K562 (cell line): ENCODE results near the gene KASH5. TPM values are rescaled to one million over a fixed set of nuclear protein-coding genes. Genes with fewer than 3 reads are reported as not detected.

Experiments
- E2F5 ChIP-seq: sonication (generic); formaldehyde crosslinking; IDR thresholded peaks from 2 replicates; pipeline ENCODE4 v1.8.0; 2022; ENCODE audit warnings: mild to moderate bottlenecking, missing genetic modification reagents
- E2F6 ChIP-seq, 2 experiments: IDR thresholded peaks; 2 replicates each; pipeline ENCODE4 v1.6.1; 2011; ENCODE audit warnings: borderline replicate concordance in 1 of 2, control low read depth in 1 of 2, low read depth in 1 of 2, low read length in 1 of 2, mild to moderate bottlenecking in 1 of 2, mixed read lengths in 1 of 2, moderate library complexity in 1 of 2; ENCODE audit not compliant: insufficient read depth in 1 of 2, insufficient read length in 1 of 2, poor library complexity in 1 of 2, severe bottlenecking in 1 of 2; ENCODE audit errors: extremely low read depth in 1 of 2
- ELF1 ChIP-seq: fragments of 200-800 bp; sonication (Bioruptor generic); IDR thresholded peaks from 2 replicates; pipeline ENCODE4 v1.6.1; 2016; ENCODE audit warnings: missing genetic modification characterization, missing compliant biosample characterization
- KDM5B ChIP-seq: fragments of 200-600 bp; sonication (generic); IDR thresholded peaks from 2 replicates; pipeline ENCODE4 v1.6.1; 2012; ENCODE audit warnings: low read depth, mild to moderate bottlenecking, moderate library complexity, low read length, control low read depth, inconsistent platforms; ENCODE audit not compliant: insufficient replicate concordance
- KLF6 ChIP-seq: fragments of 250-450 bp; sonication (Bioruptor Pico); IDR thresholded peaks from 2 replicates; pipeline ENCODE4 v1.4.0; 2020; ENCODE audit warnings: mild to moderate bottlenecking, moderate library complexity, borderline replicate concordance
- MLLT1 ChIP-seq, 2 experiments: fragments of 450-650 bp; IDR thresholded peaks; 2 replicates each; pipeline ENCODE4 v1.6.1; 2016
- POLR2AphosphoS5 ChIP-seq: IDR thresholded peaks from 2 replicates; pipeline ENCODE4 v1.6.1; 2011; ENCODE audit warnings: mild to moderate bottlenecking, low read depth, low read length, moderate library complexity; ENCODE audit not compliant: control insufficient read depth, insufficient read depth
- POLR2B ChIP-seq: fragments of 450-650 bp; IDR thresholded peaks from 2 replicates; pipeline ENCODE4 v1.6.1; 2018; ENCODE audit warnings: low read depth; ENCODE audit not compliant: partially characterized antibody
- POLR3G ChIP-seq: IDR thresholded peaks from 2 replicates; pipeline ENCODE4 v1.6.1; 2011; ENCODE audit not compliant: insufficient read length, insufficient replicate concordance; ENCODE audit errors: extremely low read depth
- POU5F1 ChIP-seq: fragments of 150-350 bp; IDR thresholded peaks from 2 replicates; pipeline ENCODE4 v1.6.1; 2014; ENCODE audit warnings: borderline replicate concordance, low read length, low read depth, mild to moderate bottlenecking; ENCODE audit not compliant: partially characterized antibody
- RBM22 ChIP-seq: fragments of 200-400 bp; formaldehyde crosslinking; IDR thresholded peaks from 2 replicates; pipeline ENCODE4 v1.6.1; 2018; ENCODE audit warnings: low read length, low read depth; ENCODE audit not compliant: poor library complexity, severe bottlenecking
- SMAD2 ChIP-seq: fragments of 150-350 bp; IDR thresholded peaks from 2 replicates; pipeline ENCODE4 v1.6.1; 2014; ENCODE audit warnings: low read depth, mild to moderate bottlenecking, low read length
- SP2 ChIP-seq: IDR thresholded peaks from 2 replicates; pipeline ENCODE4 v1.6.1; 2011; ENCODE audit warnings: mild to moderate bottlenecking, low read depth, low read length, moderate library complexity; ENCODE audit not compliant: poor library complexity, severe bottlenecking; ENCODE audit errors: extremely low read depth
- STAT6 ChIP-seq: sonication (generic); formaldehyde crosslinking; IDR thresholded peaks from 2 replicates; pipeline ENCODE4 v1.8.1; 2023; ENCODE audit warnings: mild to moderate bottlenecking, missing genetic modification reagents
- ZBTB8A ChIP-seq: fragments of 450-650 bp; IDR thresholded peaks from 2 replicates; pipeline ENCODE4 v1.6.1; 2018; ENCODE audit warnings: mild to moderate bottlenecking, moderate library complexity; ENCODE audit not compliant: partially characterized antibody
- ZNF146 ChIP-seq: IDR thresholded peaks from one replicate; pipeline ENCODE4 v1.6.1; 2018; ENCODE audit warnings: missing compliant biosample characterization; ENCODE audit not compliant: unreplicated experiment
- polyA plus RNA-seq, 8 experiments: library from polyadenylated mRNA; depleted of rRNA in 4 of 8; stranded (reverse) in 5 of 8; unstranded in 3 of 8; fragments of >200 nt; fragmentation: Nextera tagmentation in 2 of 8; fragmentation: Illumina TruSeq in 1 of 8; extraction: Ambion mirVana in 2 of 8; extraction: Trizol in 1 of 8; gene quantifications; 2 replicates each; pipeline versions ENCODE4 v1.2.1 to v1.2.3, GENCODE V29; 2011 to 2014; ENCODE audit warnings: inconsistent platforms in 1 of 8, missing spikeins in 1 of 8
- total RNA-seq, 7 experiments: library from RNA; depleted of rRNA in 6 of 7; stranded (reverse); fragments of >200 nt in 6 of 7; fragmentation: Illumina TruSeq in 2 of 7; extraction: Trizol in 2 of 7; gene quantifications; 2 replicates each; pipeline versions ENCODE4 v1.2.1 to v1.2.3, GENCODE V29; 2011 to 2021; ENCODE audit warnings: low replicate concordance in 1 of 7
- TF ChIP-seq, protein P1 (sequence below): sonication (generic); formaldehyde crosslinking; IDR thresholded peaks from 2 replicates; pipeline ENCODE4 v1.8.0; 2022; ENCODE audit warnings: mild to moderate bottlenecking, missing genetic modification reagents

The KASH5 gene
- total and polyA plus RNA-seq, 9 of the 15 experiments (the other 6 are each of a cell fraction or from before 2014, with no cell fraction given): 0.07 to 0.84 (median 0.34) TPM; not detected in 1

GRCh38 chr19:49431330-49431749, 43.3 kb downstream of the KASH5 start (continued):
- no peak for TF ChIP-seq SP2
- no peak for TF ChIP-seq ELF1 (tag)
- peak in 1 of 2 experiments; percentile 51 for TF ChIP-seq E2F6 (IDR thresholded peaks at IDR 0.05; ENCODE audit: borderline replicate concordance in 1 of 2, extremely low read depth in 1 of 2, insufficient read depth in 1 of 2, insufficient read length in 1 of 2, low read depth in 1 of 2, low read length in 1 of 2, poor library complexity in 1 of 2, severe bottlenecking in 1 of 2)
- peak; percentile 63 for TF ChIP-seq POLR2B
- no peak for TF ChIP-seq E2F5
- no peak for TF ChIP-seq SMAD2
- no peak for TF ChIP-seq ZNF146 (CRISPR knock-in tag)
- TF ChIP-seq POU5F1: no peak
- TF ChIP-seq, protein P1, sequence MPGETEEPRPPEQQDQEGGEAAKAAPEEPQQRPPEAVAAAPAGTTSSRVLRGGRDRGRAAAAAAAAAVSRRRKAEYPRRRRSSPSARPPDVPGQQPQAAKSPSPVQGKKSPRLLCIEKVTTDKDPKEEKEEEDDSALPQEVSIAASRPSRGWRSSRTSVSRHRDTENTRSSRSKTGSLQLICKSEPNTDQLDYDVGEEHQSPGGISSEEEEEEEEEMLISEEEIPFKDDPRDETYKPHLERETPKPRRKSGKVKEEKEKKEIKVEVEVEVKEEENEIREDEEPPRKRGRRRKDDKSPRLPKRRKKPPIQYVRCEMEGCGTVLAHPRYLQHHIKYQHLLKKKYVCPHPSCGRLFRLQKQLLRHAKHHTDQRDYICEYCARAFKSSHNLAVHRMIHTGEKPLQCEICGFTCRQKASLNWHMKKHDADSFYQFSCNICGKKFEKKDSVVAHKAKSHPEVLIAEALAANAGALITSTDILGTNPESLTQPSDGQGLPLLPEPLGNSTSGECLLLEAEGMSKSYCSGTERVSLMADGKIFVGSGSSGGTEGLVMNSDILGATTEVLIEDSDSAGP: no peak
- 0 out of 2 replicates have a peak, but pooled peaks have one; percentile 44 for TF ChIP-seq STAT6
- TF ChIP-seq MLLT1 (IDR thresholded peaks at IDR 0.05): peak in 1 of 2 experiments; percentile 50; a peak in 1 of 4 replicates
- no peak for TF ChIP-seq RBM22
- 0 out of 2 replicates have a peak, but pooled peaks have one; percentile 31 for TF ChIP-seq POLR2AphosphoS5
- TF ChIP-seq KDM5B: peak; percentile 1
- no peak for TF ChIP-seq ZBTB8A
- no peak for TF ChIP-seq KLF6 (CRISPR knock-in tag)
- TF ChIP-seq POLR3G: no peak
